CD14-positive monocyte (primary cell): ENCODE measurements around the gene CNIH1. TPM values are rescaled to one million over a fixed set of nuclear protein-coding genes. Genes with fewer than 3 reads are reported as not detected.

Source experiments
- DNase-seq, 3 donors: peaks; one replicate each; pipeline ENCODE4 v3.0.0-alpha.2; 2011 to 2022
- H2AFZ ChIP-seq: 2 replicates; pipeline ENCODE4 v1.6.0; 2012; ENCODE audit warnings: mild to moderate bottlenecking, low read depth, low read length, inconsistent platforms; ENCODE audit not compliant: insufficient read depth, poor library complexity, severe bottlenecking
- H3K27ac ChIP-seq, 2 donors: 1 replicate in 1 of 2; 2 replicates in 1 of 2; pipeline ENCODE4 v1.5.1; 2012 to 2013; ENCODE audit warnings: low read length in 2 of 2, control low read depth in 1 of 2, inconsistent platforms in 1 of 2, low read depth in 1 of 2, mild to moderate bottlenecking in 1 of 2
- H3K27me3 ChIP-seq, 2 donors: one replicate each; pipeline versions ENCODE4 v1.6.0 to v1.6.1; 2011 to 2013; ENCODE audit warnings: low read length in 2 of 2; ENCODE audit not compliant: control insufficient read depth in 2 of 2, insufficient read depth in 2 of 2
- H3K36me3 ChIP-seq, 2 donors: replicated peaks in 1 of 2; 1 replicate in 1 of 2; 2 replicates in 1 of 2; pipeline versions ENCODE4 v1.5.1 to v1.6.1; 2012 to 2013; ENCODE audit warnings: low read length in 2 of 2, control low read depth in 1 of 2, inconsistent platforms in 1 of 2, mild to moderate bottlenecking in 1 of 2; ENCODE audit not compliant: insufficient read depth in 2 of 2, control insufficient read depth in 1 of 2
- H3K4me1 ChIP-seq, 2 donors: 1 replicate in 1 of 2; 2 replicates in 1 of 2; pipeline versions ENCODE4 v1.5.1 to v1.6.1; 2012 to 2013; ENCODE audit warnings: low read length in 2 of 2, control low read depth in 1 of 2, inconsistent platforms in 1 of 2, mild to moderate bottlenecking in 1 of 2, moderate library complexity in 1 of 2; ENCODE audit not compliant: insufficient read depth in 2 of 2, control insufficient read depth in 1 of 2
- H3K4me2 ChIP-seq: replicated peaks from 2 replicates; pipeline ENCODE3; 2012; ENCODE audit warnings: low read length, moderate library complexity, mild to moderate bottlenecking; ENCODE audit not compliant: poor library complexity, severe bottlenecking; ENCODE audit errors: extremely low read depth
- H3K4me3 ChIP-seq, 3 experiments: fragments of 200-600 bp in 1 of 3; sonication (generic) in 1 of 3; replicated peaks in 1 of 3; 1 replicate in 2 of 3; 2 replicates in 1 of 3; pipeline ENCODE4 v1.5.1; 2011 to 2013; ENCODE audit warnings: low read length in 3 of 3, mild to moderate bottlenecking in 3 of 3, control low read depth in 2 of 3, low read depth in 2 of 3, inconsistent platforms in 1 of 3, moderate library complexity in 1 of 3
- H3K79me2 ChIP-seq: 2 replicates; pipeline ENCODE4 v1.6.0; 2012; ENCODE audit warnings: mild to moderate bottlenecking, control low read depth, inconsistent platforms, low read length, moderate library complexity; ENCODE audit not compliant: insufficient read depth
- H3K9ac ChIP-seq: 2 replicates; pipeline ENCODE4 v1.6.0; 2017; ENCODE audit warnings: low read length, mild to moderate bottlenecking; ENCODE audit not compliant: insufficient read depth, poor library complexity, severe bottlenecking
- H3K9me3 ChIP-seq, 2 donors: replicated peaks in 1 of 2; 1 replicate in 1 of 2; 2 replicates in 1 of 2; pipeline versions ENCODE4 v1.5.1 to v1.6.1; 2012 to 2013; ENCODE audit warnings: low read length in 2 of 2, control low read depth in 1 of 2; ENCODE audit not compliant: control insufficient read depth in 1 of 2, insufficient read depth in 1 of 2
- H4K20me1 ChIP-seq: 2 replicates; pipeline ENCODE4 v1.6.0; 2012; ENCODE audit warnings: mild to moderate bottlenecking, low read length, control low read depth, moderate library complexity; ENCODE audit not compliant: insufficient read depth
- H3K27ac Mint-ChIP-seq, 7 donors: one replicate each; pipeline ENCODE4 v1.8.0; 2020; ENCODE audit warnings: mild to moderate bottlenecking in 7 of 7, mixed read lengths in 7 of 7, moderate library complexity in 6 of 7, inconsistent platforms in 2 of 7
- H3K27me3 Mint-ChIP-seq, 3 donors: one replicate each; pipeline ENCODE4 v1.8.0; 2021 to 2022; ENCODE audit warnings: low read depth in 3 of 3, mild to moderate bottlenecking in 3 of 3, mixed read lengths in 3 of 3, moderate library complexity in 3 of 3, inconsistent platforms in 1 of 3
- H3K36me3 Mint-ChIP-seq, 2 donors: one replicate each; pipeline ENCODE4 v1.8.0; 2020; ENCODE audit warnings: mixed read lengths in 2 of 2, inconsistent platforms in 1 of 2, mild to moderate bottlenecking in 1 of 2
- H3K4me1 Mint-ChIP-seq: one replicate; pipeline ENCODE4 v1.8.0; 2020; ENCODE audit warnings: mild to moderate bottlenecking, mixed read lengths
- H3K4me3 Mint-ChIP-seq, 2 donors: one replicate each; pipeline ENCODE4 v1.8.0; 2020; ENCODE audit warnings: mild to moderate bottlenecking in 2 of 2, mixed read lengths in 2 of 2, moderate library complexity in 1 of 2
- H3K9me3 Mint-ChIP-seq, 7 donors: one replicate each; pipeline ENCODE4 v1.8.0; 2020 to 2022; ENCODE audit warnings: mixed read lengths in 7 of 7, mild to moderate bottlenecking in 6 of 7, moderate library complexity in 6 of 7, inconsistent platforms in 2 of 7
- WGBS: methylation state at CpG from one replicate; pipeline ENCODE4 v1.1.5; 2013; ENCODE audit warnings: missing lambda C conversion rate; ENCODE audit not compliant: insufficient coverage; 5-methylcytosine and 5-hydroxymethylcytosine counted together
- intact Hi-C, 2 donors: fragments of 100-400 bp; cut with micrococcal nuclease; formaldehyde crosslinking; loops; one replicate each; pipeline versions ENCODE4 v1.15.0 to v1.15.1; 2023
- polyA plus RNA-seq, 3 donors: library from polyadenylated mRNA; depleted of rRNA in 1 of 3; unstranded in 2 of 3; stranded (reverse) in 1 of 3; fragments of 300-500 nt in 2 of 3; fragments of >200 nt in 1 of 3; fragmentation: Illumina TruSeq in 2 of 3; gene quantifications; 1 replicate in 2 of 3; 2 replicates in 1 of 3; pipeline ENCODE4 v1.2.3, GENCODE V29; 2012 to 2021
- TF ChIP-seq, protein P1 (sequence below): fragments of 200-600 bp; IDR thresholded peaks from one replicate; pipeline ENCODE4 v1.8.0; 2022; ENCODE audit warnings: antibody characterized with exemption, mild to moderate bottlenecking

CNIH1 gene
- polyA plus RNA-seq, 3 donors: 109 to 162 (median 138) TPM

DNA sequence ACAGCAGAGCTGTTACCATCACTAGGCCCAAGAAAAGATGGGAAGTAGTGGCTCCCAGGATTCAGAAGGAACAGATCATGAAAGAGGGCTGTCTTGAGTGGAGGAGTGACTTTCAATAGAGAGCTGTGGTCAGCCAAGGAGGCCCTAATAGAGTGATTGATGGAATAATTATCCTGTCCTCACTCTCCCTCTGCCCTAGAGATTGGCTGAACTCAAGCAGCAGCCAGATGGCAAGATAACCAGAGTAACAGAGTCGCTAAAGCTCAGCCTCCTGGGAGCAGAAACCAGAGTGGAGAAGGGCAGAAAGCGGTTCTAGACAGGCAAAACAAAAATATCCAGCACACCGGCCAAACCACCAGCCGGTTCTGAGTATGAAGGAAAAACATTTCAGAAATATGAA lies 24.5 kb upstream of the CNIH1 start:
- peaks cover 3 to 11% of the 10 kb centered on the region in 2 donors for H3K9me3 ChIP-seq
- no peaks in the 10 kb centered on the region for H3K27me3 ChIP-seq
- no peak overlapping the region for H3K4me3 ChIP-seq
- no peak for DNase-seq
- Mint-ChIP-seq H3K36me3 (peaks cover 3 to 7% of the 10 kb centered on the region in 2 donors), H3K4me1 (peaks cover 13% of the 10 kb centered on the region), H3K4me3 (no peak overlapping the region), H3K9me3 (peaks cover 9 to 16% (median 11%) of the 10 kb centered on the region in 7 donors), H3K27ac (no peak overlapping the region), H3K27me3 (peaks cover 2 to 4% (median 4%) of the 10 kb centered on the region in 3 donors)
- TF ChIP-seq, protein P1, sequence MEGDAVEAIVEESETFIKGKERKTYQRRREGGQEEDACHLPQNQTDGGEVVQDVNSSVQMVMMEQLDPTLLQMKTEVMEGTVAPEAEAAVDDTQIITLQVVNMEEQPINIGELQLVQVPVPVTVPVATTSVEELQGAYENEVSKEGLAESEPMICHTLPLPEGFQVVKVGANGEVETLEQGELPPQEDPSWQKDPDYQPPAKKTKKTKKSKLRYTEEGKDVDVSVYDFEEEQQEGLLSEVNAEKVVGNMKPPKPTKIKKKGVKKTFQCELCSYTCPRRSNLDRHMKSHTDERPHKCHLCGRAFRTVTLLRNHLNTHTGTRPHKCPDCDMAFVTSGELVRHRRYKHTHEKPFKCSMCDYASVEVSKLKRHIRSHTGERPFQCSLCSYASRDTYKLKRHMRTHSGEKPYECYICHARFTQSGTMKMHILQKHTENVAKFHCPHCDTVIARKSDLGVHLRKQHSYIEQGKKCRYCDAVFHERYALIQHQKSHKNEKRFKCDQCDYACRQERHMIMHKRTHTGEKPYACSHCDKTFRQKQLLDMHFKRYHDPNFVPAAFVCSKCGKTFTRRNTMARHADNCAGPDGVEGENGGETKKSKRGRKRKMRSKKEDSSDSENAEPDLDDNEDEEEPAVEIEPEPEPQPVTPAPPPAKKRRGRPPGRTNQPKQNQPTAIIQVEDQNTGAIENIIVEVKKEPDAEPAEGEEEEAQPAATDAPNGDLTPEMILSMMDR: no peak
- H3K4me1 ChIP-seq: peaks cover 0 to 10% of the 10 kb centered on the region in 2 donors
- H3K4me2 ChIP-seq: no peak overlapping the region
- no peak overlapping the region for H3K27ac ChIP-seq
- intact Hi-C loops: no loop called here
- H3K36me3 ChIP-seq: peaks cover 0 to 2% of the 10 kb centered on the region in 2 donors
- no peaks in the 10 kb centered on the region for H3K79me2 ChIP-seq
- no peaks in the 10 kb centered on the region for H4K20me1 ChIP-seq
- WGBS: no CpG with 5 or more reads among the region's 4 CpGs
- H3K9ac ChIP-seq: no peak overlapping the region
- no peak overlapping the region for H2AFZ ChIP-seq

DNA sequence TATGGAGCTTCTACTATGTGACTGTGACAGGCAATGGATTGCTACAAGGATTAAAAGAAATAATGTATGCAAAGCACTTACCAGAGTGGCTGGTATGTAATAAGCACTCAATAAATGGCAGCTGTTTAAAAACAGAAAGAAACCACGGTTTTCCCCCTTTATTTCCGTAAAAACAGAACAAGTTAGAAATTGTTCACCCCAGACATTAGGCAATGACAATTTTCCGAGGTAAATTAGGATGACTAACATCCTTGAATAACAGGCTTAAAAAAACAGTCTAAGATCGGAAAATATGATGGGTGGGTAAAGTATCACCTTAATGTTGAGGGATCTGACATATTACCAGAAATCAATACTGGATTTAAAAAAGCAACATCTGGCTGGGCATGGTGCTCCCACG lies 20.9 kb upstream of the CNIH1 start:
- H3K36me3 Mint-ChIP-seq: peaks cover 0 to 9% of the 10 kb centered on the region in 2 donors

More for the DNA sequence above, 20.9 kb upstream of the CNIH1 start:
- Histone ChIP-seq H3K79me2 (no peaks in the 10 kb centered on the region), H3K27me3 (no peaks in the 10 kb centered on the region), H3K4me2 (no peak overlapping the region), H3K4me1 (peaks cover 0 to 10% of the 10 kb centered on the region in 2 donors), H3K27ac (no peak overlapping the region), H3K9ac (no peak overlapping the region), H2AFZ (no peak overlapping the region), H3K4me3 (no peak overlapping the region), H3K36me3 (no peaks in the 10 kb centered on the region), H4K20me1 (no peaks in the 10 kb centered on the region), H3K9me3 (peaks cover 8 to 19% of the 10 kb centered on the region in 2 donors)
- peak in 2 of 3 donors; percentile 12 to 25 for DNase-seq
- Mint-ChIP-seq H3K27ac (peak overlapping the region in 1 of 7 donors; percentile 52), H3K4me1 (peaks cover 18% of the 10 kb centered on the region), H3K9me3 (peaks cover 8 to 22% (median 16%) of the 10 kb centered on the region in 7 donors), H3K27me3 (peaks cover 4 to 6% (median 6%) of the 10 kb centered on the region in 3 donors), H3K4me3 (no peak overlapping the region)
- TF ChIP-seq, protein P1: no peak
- intact Hi-C loops: no loop called here
- WGBS: no CpG with 5 or more reads among the region's 5 CpGs
